Activated naive CD4-positive, alpha-beta T cell treated with Interleukin-2 at 50 U/mL for 16 hours (primary cell): ENCODE measurements around the gene OR10R2.
A peak's percentile ranks its signal among the peaks of the same experiment; 100 is the strongest.
"Not testable (repeated sequence)": the region's sequence is repeated elsewhere in the genome, so short reads cannot be mapped to it uniquely, and the experiment has no call there.

Source experiments
- DNase-seq: peaks from one replicate; pipeline ENCODE4 v3.0.0-alpha.2; 2020

OR10R2 gene

GRCh38 chr1:158471920-158472319, at the start of gene OR10R2:
Gene OR10R2, plus strand, starts transcription at chr1:158472220. Its CDS starts 106 bp downstream, at chr1:158472326.
- no peak for DNase-seq

GRCh38 chr1:158425027-158425426, 47.0 kb upstream of the OR10R2 start:
- DNase-seq: no peak

- no peak for DNase-seq
These were observed 45.9 kb upstream of the OR10R2 start, which contains the start of gene OR10K2 for GRCh38 chr1:158426137-158426536. Gene OR10K2, minus strand, starts transcription at chr1:158426237. Its CDS starts 5,371 bp downstream, at chr1:158420866.

- not testable (repeated sequence) for DNase-seq
These were observed 41.9 kb upstream of the OR10R2 start for GRCh38 chr1:158430163-158430562.

- no peak for DNase-seq
These were observed 37.3 kb upstream of the OR10R2 start for GRCh38 chr1:158434741-158435140.

GRCh38 chr1:158445376-158445775, 26.6 kb upstream of the OR10R2 start:
- no peak for DNase-seq

- no peak for DNase-seq
These were observed 17.5 kb upstream of the OR10R2 start for GRCh38 chr1:158454537-158454936.

GRCh38 chr1:158457246-158457645, 14.8 kb upstream of the OR10R2 start:
- DNase-seq: no peak

- no peak for DNase-seq
These were observed 13.8 kb upstream of the OR10R2 start for GRCh38 chr1:158458263-158458662.

- no peak for DNase-seq
These were observed 10.5 kb upstream of the OR10R2 start, which contains the start of gene OR10K1 for GRCh38 chr1:158461534-158461933. Gene OR10K1, plus strand, starts transcription at chr1:158461834. Its CDS starts 3,728 bp downstream, at chr1:158465562.

GRCh38 chr1:158485455-158485854, 13.4 kb downstream of the OR10R2 start:
- DNase-seq: no peak

- DNase-seq: no peak
These were observed 19.3 kb downstream of the OR10R2 start for GRCh38 chr1:158491316-158491715.

- no peak for DNase-seq
These were observed 21.0 kb downstream of the OR10R2 start for GRCh38 chr1:158493054-158493453.

- no peak for DNase-seq
These were observed 22.8 kb downstream of the OR10R2 start for GRCh38 chr1:158494796-158495195.

- DNase-seq: no peak
These were observed 24.4 kb downstream of the OR10R2 start for GRCh38 chr1:158496374-158496773.

GRCh38 chr1:158506369-158506987, 34.5 kb downstream of the OR10R2 start:
- DNase-seq: peak; percentile 46

GRCh38 chr1:158507511-158507910, 35.5 kb downstream of the OR10R2 start:
- no peak for DNase-seq

- DNase-seq: no peak
These were observed 37.6 kb downstream of the OR10R2 start for GRCh38 chr1:158509471-158510156.

GRCh38 chr1:158516966-158517365, 44.9 kb downstream of the OR10R2 start:
- no peak for DNase-seq

- no peak for DNase-seq
These were observed 48.0 kb downstream of the OR10R2 start for GRCh38 chr1:158520021-158520420.

GRCh38 chr1:158520955-158521665, 49.1 kb downstream of the OR10R2 start:
- DNase-seq: no peak

- no peak for DNase-seq
These were observed 49.6 kb downstream of the OR10R2 start for GRCh38 chr1:158521666-158522058.

GRCh38 chr1:158527190-158527815, 55.3 kb downstream of the OR10R2 start:
- no peak for DNase-seq
